Cardiac septum (tissue), 1 donor: ENCODE measurements around the gene RPRD1A. TPM values are rescaled to one million over a fixed set of nuclear protein-coding genes. Genes with fewer than 3 reads are reported as not detected.
"Not testable (repeated sequence)": the region's sequence is repeated elsewhere in the genome, so short reads cannot be mapped to it uniquely, and the experiment has no call there.

Experiments used
- DNase-seq: peaks from one replicate; pipeline ENCODE4 v3.0.0-alpha.2; 2020; ENCODE audit warnings: low spot score
- intact Hi-C: fragments of 100-400 bp; cut with DNase I; formaldehyde crosslinking; loops from one replicate; pipeline ENCODE4 v1.14.0; 2022
- total RNA-seq: library from RNA; stranded (reverse); fragmentation: NEBNext Ultra II Directional; extraction: Animal tissue kit (Norgen Biotek cat#: 25700); gene quantifications from one replicate; pipeline ENCODE4 v1.2.1, GENCODE V29; 2021
- donor health status: DM: no; HTN: no; CAD: no.

RPRD1A gene
- total RNA-seq, 1 donor from 2014 or later = 50.7 TPM

DNA sequence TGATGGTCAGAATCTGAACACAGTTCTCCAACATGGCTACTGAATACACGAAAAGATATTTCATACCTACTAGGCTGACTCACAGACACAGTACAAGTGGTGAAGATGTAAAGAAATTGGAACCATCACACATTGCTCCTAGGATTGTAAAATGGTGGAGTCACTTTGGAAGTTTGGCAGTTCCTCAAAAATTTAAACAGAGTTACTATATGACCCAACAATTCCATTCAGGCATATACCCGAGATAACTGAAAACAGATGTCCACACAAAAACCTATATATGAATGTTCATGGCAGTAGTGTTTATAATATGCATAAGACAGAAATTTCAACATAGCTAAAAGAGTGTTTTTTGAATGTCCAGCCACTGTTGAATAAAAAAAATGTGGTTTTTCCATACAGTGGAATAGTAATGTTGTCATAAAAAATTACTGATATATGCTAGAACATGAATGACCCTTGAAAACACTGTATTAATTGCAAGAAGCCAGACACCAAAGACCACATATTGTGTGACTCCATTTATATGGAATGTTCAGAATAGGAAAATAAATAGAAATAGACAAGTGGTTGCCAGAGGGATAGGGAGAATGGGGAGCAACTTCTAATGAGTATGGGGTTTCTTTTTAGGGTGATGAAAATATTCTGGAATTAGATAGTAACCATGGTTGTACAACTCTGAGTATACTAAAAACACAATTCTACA lies 84.8 kb downstream of the RPRD1A start:
- intact Hi-C loops = no loop called here
- DNase-seq = no peak

DNA sequence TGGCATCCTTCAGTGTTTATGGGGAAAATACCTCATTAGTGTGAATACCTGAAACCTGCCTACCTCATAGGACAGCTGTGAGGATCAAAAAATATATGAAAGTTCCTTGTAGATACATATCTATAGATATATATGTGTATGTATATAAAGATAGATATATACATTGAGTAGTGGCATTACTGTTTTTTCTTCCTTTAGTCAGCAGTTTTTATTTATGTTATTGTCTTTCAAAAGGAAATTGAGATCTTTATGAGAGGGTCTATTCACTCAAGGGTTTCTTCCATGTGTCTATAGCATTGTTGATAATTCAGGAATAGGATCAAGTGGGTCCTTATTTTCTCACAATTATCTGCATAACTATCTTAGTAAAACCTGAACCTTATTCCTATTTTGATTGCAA lies 88.2 kb downstream of the RPRD1A start:
- intact Hi-C loops = no loop called here
- no peak for DNase-seq

GRCh38 chr18:35974181-35974580 lies 93.2 kb downstream of the RPRD1A start:
- intact Hi-C loops = loop anchor here (5.0 kb wide), 2 partner anchors 477 to 732 kb away; partner anchors contain the start of genes INO80C and ZNF397
- no peak for DNase-seq

GRCh38 chr18:35973650-35974049 lies 93.7 kb downstream of the RPRD1A start:
- no peak for DNase-seq
- intact Hi-C loops = loop anchor here (5.0 kb wide), 2 partner anchors 476 to 731 kb away; partner anchors contain the start of genes INO80C and ZNF397

DNA sequence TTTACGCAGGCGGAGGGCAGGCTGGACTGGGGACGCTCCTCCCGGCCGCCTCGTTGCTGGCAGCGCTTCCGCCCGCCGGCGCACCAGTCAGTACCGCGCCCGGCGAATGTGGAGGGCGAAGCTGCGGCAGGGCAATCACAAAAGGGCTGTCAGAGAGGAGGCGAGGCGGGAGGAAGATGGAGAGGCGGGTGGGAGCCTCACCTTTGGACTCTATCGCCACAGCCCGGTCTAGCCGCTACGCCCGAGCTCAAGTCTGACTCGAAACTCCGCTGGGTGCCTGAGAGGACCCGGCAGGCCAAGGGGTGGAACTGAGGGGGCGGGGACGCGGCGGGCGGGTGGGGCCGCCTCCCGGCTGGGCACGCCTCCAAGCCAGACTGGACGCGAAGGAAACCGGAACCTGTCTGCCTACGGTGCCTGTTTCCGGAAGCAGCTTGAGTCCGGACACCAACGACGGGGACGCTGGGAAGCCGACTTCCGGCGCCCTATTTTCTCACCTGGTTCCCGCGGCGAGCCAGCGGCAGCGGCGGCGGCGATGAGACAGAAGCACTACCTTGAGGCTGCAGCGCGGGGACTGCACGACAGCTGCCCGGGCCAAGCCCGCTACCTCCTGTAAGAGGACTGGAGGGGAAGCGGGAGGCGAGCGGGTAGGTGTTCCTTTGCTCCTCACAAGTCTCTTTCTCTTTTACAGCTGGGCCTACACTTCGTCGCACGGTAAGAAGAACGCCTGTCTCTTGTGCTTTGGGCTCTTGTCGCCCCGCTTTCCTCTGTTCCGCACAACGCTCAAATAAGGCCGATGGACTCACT lies 95.0 kb downstream of the RPRD1A start, which contains the start of gene RMP24:
RMP24 (plus strand) TSS at position 483 of the 804 bp plus-strand sequence.
- DNase-seq = peak; percentile 97
- intact Hi-C loops = loop anchor here (1.0 to 5.0 kb wide), 3 partner anchors 95 to 730 kb away; partner anchors contain the start of genes INO80C, RPRD1A and ZNF397

DNA sequence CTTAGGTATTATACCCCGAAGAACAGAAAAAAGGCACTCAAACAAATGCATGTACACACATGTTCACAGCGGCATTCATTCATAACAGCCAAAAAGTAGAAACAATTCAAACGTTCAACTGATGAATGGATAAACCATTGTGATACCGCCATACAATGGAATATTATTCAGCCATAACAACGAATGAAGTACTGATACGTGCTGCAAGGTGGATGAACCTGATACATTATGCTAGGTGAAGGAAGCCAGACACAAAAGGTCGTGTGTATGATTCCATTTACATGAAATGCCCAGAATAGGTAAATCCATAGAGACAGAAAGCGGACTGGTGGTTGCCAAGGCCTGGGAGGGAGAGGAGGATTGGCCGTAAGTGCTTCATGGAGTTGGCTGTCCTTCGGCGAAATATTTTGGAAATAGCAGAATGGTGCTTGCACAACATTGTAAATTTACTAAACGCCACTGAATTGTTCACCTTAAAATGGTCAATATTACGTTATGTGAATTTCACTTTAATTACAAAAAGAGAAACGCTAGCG lies 95.6 kb downstream of the RPRD1A start:
- intact Hi-C loops = loop anchor here (1.0 to 5.0 kb wide), 3 partner anchors 96 to 729 kb away; partner anchors contain the start of genes INO80C, RPRD1A and ZNF397

GRCh38 chr18:35969676-35970075 lies 97.7 kb downstream of the RPRD1A start:
- intact Hi-C loops = loop anchor here (5.0 kb wide), 2 partner anchors 472 to 727 kb away; partner anchors contain the start of genes INO80C and ZNF397
- no peak for DNase-seq

More for the DNA sequence above, 95.6 kb downstream of the RPRD1A start:
- no peak for DNase-seq

DNA sequence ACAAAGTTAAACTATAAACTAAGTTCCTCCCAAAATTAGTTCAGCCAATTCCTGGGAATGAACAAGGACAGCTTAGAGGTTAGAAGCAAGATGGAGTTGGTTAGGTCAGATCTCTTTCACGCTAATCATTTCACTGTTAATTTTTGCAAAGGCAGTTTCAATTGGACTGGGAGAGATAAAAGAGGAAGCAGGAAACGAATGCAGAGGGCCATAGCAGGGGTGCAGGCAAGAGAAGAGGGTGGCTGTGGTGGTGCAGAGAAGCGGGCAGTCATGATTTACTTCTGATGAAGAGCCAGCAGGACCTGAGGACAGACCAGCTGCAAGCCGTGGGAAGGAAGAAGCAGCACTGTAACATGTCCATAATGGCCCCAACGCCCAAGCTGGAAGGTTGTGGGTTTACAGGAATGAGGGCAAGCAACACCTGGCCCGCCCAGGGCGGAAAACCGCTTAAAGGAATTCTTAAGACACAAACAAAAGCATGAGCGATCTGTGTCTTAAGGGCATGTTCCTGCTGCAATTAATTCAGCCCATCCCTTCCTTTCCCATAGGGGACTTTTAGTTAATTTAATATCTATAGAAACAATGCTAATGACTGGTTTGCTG lies 99.0 kb downstream of the RPRD1A start:
- no peak for DNase-seq
- intact Hi-C loops = no loop called here

DNA sequence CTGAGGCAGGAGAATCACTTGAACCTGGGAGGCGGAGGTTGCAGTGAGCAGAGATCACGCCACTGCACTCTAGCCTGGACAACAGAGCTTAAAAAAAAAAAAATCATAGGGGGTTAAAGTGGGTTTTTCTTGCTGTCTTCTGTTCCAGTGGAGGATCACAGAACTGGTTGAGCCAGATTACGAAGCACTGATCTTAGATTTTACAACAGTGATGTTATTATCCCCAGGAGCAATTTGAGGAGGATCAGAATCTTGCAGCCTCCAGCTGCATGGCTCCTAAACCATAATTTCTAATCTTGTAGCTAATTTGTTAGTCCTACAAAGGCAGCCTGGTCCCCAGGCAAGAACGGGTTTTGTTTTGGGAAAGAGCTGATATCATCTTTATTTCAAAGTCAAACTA lies 99.5 kb downstream of the RPRD1A start:
- intact Hi-C loops, DNase-seq: not testable (repeated sequence)

DNA sequence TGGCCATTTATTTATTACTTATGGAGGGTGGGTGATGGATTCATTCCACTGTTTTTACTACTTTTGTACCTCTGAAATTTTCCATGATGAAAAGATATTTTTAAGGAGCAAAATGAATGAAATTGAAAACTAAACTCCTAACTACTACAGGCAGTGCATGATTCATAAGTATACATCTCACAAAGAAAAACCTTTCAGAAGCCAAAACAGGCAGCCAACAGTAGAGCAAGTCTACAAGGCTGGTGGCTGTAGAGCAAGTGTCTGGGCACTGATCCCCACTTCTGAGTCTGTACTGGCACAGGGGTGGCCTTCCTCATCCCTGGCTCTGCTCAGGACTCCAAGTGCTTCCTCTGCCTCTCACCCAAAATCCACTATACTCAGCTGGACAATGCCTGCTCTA lies 103.0 kb downstream of the RPRD1A start:
- DNase-seq = no peak
- intact Hi-C loops = no loop called here

DNA sequence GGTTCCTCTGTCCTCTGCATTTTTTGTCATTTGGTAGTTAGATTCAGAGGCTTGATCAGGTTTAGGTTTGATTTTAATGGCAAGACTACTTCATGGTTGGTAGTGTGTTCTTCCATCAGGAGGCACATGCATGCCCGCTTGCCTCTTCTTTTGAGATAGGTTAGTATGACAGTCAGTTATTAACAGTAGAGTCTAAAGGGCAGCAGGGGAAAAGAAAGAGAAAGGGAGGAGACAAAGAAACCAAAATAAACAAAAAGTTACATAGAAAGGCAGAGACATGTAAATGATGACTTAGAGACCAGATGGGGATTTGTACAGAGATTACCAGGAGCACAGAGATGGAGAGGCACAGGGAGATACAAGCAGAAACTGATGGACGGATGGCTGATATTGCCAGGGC lies 105.0 kb downstream of the RPRD1A start:
- no peak for DNase-seq
- intact Hi-C loops = no loop called here

DNA sequence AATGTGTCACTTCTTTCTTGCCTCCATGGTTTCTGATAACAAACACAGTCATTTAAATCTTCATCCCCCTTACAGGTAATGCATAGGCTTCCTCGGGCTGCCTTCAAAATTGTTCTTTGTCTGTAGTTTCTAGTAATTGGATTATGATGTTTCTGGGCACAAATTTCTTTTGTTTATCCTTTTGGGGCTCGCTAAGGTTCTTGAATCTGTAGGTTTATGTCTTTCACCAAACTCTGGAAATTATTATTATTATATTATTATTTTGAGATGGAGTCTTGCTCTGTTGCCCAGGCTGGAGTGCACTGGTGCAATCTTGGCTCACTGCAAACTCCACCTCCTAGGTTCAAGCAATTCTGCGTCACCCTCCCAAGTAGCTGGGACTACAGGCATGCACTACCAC lies 111.1 kb downstream of the RPRD1A start:
- no peak for DNase-seq
- intact Hi-C loops = no loop called here

DNA sequence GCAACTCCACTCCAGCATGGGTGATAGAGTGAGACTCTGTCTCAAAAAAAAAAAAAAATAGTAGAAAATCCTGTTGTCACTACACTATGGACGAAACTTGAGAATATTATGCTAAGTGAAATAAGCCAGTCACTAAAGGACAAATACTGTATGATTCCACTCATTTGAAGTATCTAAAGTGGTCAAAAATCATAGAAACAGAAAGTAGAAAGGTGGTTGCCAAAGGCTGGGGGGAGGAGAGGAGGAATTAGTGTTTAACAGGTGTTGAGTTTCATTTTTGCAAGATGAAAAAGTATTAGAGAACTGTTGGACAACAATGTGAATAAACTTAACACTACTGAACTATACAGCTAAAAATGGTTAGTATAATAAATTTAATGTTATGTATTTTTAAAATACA lies 113.7 kb downstream of the RPRD1A start:
- no peak for DNase-seq

GRCh38 chr18:35950628-35950982 lies 116.8 kb downstream of the RPRD1A start:
- intact Hi-C loops = no loop called here
- no peak for DNase-seq

More for the DNA sequence above, 113.7 kb downstream of the RPRD1A start:
- intact Hi-C loops = no loop called here

DNA sequence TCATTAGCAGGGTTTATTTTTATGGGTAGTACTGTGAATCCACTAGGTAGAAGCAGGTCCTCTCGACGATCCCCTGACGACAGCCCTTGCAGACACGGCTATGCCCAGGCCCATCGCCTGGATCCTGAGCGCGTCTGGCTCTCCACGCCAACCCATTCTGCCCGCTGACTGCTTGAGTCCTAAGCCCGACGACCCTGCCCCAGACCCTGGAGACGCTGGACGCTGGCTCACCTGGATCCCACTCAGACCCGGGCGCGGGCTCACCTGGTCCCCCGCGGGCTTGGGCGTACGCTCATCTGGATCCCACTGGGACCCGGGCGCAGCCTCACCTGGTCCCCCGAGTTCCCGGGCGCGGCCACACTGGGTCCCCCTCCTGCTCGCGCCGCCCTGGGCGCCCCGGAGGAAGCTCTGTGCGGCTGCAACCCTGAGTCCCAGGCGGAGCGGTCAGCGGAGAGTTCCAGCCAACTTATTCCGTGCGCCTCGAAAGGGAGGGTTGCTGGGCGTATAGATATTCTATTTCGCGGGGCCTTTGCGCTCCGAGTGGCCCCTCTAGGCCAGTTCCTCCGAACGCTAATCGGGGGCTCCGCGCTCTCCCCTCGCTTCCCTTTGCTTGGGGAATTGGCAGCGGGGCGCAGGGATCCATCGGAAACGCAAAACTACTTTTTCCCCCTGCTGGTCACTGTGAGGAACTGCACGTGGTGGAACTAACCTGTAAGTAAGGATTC lies 117.3 kb downstream of the RPRD1A start:
- intact Hi-C loops = no loop called here
- DNase-seq = no peak

DNA sequence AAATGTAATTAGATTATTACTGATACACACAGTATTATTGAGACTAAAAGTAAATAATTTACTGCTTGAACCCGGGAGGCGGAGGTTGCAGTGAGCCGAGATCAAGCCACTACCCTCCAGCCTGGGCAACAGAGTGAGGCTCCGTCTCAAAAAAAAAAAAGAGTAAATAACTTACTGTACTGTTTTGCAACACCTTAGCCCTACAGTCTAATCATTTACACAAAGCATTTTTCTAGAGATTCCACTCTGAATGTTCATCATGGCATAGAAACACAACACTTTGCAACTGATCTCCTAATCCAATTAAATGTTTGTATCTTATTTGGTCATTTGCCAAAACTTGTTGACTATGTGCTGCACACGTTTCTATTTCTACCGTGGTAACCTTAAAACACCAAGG lies 118.3 kb downstream of the RPRD1A start:
- intact Hi-C loops = no loop called here
- no peak for DNase-seq

- intact Hi-C loops = no loop called here
- DNase-seq = no peak
Measured at GRCh38 chr18:35948080-35948479, 119.3 kb downstream of the RPRD1A start.

- intact Hi-C loops = no loop called here
- DNase-seq = no peak
Measured at GRCh38 chr18:35942661-35943060, 124.7 kb downstream of the RPRD1A start.

DNA sequence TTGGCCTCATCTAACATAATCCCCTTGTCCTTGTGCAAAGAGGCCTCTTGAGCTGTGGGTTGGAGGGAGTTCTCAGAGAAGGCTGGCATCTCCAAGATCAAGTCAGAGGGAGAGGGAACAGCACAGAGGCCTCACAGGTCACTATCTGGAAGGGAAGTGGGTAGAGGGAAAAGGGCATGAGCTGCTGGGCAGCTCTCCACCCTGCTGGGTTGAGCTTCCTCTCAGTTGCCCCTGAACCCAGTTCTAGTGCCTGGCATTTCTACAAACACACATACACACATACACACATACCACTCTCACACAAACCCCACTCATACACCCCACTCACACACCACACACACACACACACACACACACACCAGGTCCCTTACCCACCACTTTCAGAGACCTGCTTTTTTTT lies 125.2 kb downstream of the RPRD1A start:
- DNase-seq = no peak
- intact Hi-C loops = no loop called here
